EL (cell line): ENCODE data around the gene FBXL15.

Experiments used
- DNase-seq: peaks from one replicate; pipeline ENCODE4 v3.0.0-alpha.2; 2016

Gene FBXL15, protein sequence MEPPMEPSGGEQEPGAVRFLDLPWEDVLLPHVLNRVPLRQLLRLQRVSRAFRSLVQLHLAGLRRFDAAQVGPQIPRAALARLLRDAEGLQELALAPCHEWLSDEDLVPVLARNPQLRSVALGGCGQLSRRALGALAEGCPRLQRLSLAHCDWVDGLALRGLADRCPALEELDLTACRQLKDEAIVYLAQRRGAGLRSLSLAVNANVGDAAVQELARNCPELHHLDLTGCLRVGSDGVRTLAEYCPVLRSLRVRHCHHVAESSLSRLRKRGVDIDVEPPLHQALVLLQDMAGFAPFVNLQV

DNA sequence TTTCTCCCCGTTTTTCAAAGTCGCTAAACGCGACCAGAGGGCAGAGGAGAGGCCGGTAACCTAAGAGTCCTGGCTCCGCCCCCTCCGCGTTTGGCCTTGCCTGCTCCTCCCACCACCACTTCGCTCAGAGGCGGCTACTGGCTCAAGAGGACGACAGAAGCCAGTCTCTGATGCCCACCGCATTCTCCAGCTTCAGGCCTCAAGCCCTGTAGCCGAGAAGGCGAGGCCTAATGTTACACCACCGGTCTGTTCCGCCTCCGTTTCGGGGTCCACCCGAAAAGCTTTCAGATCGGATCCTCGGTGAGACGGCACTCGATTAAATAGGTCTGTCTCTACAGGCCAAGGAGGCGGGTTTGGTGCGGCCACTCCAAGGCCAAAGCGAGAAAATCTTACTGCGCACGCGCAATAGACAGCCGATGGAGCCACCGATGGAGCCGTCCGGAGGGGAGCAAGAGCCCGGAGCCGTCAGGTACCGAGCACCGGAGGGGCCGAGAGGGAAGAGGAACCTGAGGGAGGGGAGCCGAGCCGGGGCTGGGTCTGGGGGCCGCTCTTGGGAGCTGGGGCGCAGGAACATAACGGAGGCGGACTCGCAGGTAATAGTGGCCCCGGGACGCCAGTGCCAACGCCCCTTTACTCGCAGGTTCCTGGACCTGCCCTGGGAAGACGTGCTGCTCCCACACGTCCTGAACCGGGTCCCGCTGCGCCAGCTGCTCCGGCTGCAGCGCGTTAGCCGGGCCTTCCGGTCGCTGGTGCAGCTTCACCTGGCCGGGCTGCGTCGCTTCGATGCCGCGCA lies at the start of gene FBXL15:
FBXL15 (plus strand) TSS at position 123 of the 793 bp plus-strand sequence; CDS start at position 417, 294 bp downstream.
- peak; percentile 97 for DNase-seq

DNA sequence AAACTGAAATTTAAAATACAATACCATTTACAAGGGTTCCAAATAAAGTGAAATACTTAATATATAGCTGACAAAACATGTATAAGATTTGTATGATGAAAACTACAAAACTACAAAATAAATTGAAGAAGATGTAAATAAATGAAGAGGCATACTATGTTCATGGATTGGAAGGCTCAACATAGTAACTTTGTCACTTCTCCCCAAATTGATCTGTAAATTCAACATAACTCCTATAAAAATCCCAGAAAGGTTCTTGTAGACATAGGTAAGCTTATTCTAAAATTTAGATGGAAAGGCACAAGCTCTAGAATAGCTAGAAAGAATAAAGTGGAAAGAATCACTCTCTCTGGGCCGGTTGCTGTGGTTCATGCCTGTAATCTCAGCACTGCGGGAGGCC lies 49.3 kb upstream of the FBXL15 start:
- no peak for DNase-seq

DNA sequence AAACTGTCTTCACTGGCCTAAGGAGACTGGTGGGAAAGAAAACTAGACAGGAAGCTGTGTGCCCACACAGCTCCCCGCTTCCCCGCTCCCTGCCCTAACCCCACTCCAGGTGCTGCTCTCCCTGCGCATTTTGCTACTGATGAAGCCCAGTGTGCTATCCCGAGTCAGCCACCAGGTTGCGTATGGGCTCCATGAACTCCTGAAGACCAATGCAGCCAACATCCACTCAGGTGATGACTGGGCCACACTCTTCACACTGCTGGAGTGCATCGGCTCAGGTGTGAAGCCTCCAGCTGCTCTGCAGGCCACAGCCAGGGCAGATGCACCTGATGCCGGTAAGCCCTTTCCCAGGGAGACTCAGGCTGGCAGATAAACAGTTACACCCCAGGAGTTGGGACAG lies 45.4 kb upstream of the FBXL15 start:
- no peak for DNase-seq

DNA sequence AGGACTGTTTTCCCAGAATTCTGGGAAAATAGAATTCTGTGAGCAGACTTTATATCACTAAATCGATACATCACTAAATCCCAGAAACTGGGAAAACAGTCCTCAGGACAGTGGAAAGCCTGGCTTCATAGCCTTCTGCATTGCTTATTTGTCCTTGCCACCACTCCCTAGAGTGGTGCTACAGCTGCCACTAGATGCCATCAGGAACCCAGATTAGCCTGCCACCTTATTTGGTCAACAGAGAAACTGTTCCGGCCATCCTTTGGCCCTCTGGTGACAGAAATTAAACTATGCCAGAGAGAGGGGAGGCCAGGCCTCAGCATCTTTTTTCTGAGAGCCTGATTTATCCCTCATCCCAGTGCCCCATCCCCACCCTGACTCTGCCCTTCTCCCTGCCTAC lies 44.8 kb upstream of the FBXL15 start:
- DNase-seq, result no peak

DNA sequence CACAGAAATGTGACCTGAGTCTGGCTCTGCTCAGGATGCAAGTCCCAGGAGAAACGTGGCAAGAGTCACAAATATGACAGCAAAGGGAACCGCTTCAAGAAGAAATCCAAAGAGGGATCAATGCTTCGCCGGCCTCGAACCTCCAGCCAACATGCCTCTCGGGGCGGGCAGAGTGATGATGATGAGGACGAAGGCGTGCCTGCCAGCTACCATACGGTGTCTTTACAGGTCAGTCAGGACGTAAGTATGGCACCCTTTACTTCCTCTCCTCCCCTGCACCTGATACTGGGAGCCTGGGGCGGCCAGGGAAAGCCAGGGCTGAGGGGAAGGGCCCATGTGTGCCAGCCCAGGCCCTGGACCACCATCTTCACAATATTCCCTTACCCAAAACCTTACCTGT lies 43.7 kb upstream of the FBXL15 start:
- DNase-seq, result no peak

DNA sequence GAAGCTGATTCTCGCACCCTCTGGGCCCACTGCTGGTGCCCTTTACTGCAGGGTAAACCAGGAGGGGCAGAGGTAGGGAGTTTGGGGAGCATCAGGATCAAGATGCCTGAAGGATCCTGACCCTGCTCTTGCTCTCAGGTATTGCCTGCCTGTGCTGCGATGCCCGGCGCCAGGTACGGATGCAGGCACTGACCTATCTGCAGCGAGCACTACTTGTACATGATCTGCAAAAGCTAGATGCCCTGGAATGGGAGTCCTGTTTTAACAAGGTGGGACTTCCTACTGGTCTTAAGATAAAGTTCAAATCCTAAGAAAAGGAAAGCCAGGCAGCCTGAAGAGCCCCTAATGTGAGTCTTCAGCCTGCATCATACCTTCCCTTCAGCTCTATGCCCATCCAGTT lies 41.3 kb upstream of the FBXL15 start:
- DNase-seq, result no peak

DNA sequence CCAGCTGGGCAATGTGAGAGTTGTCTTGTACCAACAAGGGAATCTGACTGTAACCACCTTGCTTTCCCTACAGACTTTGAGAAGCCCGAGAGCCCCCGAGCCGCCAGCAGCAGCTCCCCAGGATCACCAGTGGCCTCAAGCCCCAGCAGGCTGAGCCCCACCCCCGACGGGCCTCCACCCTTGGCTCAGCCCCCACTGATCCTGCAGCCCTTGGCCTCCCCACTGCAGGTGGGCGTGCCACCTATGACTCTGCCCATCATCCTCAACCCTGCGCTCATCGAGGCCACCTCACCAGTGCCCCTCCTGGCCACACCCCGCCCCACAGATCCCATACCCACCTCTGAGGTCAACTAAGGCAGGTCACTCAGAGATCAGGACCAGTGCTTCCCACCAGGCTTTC lies 38.7 kb upstream of the FBXL15 start:
- no peak for DNase-seq

DNA sequence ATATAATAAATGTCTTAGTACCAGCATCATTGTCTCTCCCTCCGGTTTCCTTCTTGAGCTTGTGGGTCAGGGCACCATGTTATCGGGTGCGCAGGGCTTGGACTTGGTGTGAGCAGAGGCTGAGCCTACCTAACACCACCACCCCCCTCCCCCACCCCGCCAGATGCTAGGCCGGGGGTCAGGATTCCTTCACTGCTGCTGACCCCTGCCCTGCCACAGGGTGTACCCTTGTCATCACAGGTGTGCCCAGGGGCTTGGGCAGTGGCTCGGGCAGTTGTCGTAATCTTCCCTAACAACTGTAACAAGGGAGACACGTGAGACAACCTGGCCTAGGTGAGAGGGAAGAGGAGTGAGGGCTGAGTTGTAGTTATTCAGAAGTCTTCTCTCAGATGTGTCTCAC lies 37.8 kb upstream of the FBXL15 start:
- DNase-seq, result no peak

DNA sequence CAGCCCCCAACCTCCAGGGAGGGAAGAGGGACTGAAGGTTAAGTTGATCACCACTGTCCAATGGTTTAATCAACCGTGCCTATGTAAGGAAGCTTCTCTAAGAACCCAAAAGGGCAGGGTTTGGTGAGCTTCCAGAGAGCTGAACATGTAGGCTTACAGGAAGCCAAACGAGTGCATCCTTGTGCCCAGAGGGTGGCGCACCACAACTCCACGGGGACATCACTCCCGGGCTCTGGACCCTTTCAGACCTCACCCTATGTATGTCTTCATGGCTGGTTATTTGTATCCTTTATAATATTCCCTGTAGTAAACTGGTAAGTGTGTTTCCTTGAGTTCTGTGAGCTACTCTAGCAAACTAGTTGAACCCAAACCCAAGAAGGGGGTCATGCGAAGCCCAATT lies 36.6 kb upstream of the FBXL15 start:
- DNase-seq, result no peak

DNA sequence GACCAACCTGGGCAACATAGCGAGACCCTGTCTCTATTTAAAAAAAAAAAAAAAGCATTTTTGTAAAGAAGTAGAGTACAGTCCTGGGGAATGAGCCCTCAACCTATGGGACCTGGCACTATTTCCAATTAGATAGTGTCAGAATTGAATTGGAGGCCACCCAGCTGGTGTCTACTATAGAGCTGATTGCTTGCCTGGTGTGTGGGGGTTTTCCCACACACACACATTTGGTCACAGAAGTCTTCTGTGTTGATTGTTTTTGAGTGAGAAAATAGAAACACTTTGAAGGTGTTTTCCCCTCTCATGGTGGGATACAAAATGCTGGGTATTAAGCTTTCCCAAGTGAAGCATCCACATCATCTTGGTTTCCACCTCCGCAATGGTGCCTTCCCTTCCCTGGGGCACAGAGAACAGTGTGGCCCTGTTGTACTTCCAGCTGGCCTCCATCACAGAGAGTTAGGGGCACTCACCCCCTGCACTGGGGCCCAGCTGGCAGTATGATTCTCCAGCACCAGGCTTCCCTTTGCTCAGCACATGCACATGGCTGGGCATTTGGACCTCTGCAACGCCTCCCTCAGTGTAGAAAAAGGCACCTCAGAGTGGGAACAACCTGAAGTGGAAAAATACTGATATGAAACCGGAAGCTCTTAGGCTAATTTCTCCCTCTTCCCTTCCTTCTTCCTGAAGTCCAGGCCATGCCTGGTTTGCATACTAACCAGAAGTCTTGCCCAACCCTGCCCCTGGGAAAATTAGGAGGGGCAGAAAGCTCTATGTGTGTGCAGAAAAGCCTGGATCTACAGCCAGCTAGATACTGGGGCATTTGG lies 35.8 kb upstream of the FBXL15 start:
- no peak for DNase-seq

DNA sequence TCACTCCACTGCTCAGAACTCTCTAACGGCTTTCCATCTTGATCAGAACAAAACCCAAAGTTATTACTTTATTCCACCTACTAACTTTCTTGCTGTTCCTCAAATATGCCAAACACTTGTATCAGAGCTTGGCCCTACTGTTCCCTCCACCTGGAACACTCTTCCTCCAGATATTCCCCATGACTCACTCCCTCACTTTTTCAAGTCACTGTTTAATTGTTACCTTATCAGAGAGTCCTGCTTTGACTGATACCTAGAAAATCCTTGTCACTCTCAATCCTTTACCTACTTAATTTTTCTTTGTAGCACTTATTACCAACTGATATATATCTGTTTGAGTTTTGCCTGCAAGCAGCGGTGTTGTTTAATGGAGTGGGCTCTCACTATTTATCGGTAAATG lies 30.7 kb upstream of the FBXL15 start:
- DNase-seq, result no peak

DNA sequence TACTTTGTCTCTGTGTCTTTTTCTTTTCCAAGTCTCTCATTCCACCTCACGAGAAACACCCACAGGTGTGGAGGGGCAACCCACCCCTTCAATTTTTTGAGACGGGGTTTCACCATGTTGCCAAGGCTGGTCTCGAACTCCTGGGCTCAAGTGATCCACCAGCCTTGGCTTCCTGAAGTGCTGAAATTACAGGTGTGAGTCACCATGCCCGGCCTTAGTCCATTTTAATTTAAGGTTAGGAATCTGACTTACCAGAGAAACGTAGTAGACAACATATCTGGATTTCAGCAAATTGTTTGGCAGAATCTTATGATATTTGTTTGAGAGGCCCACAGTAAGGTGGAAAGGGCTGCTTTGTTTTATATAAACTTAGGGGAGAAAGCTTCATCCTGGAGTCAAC lies 28.3 kb upstream of the FBXL15 start:
- no peak for DNase-seq

DNA sequence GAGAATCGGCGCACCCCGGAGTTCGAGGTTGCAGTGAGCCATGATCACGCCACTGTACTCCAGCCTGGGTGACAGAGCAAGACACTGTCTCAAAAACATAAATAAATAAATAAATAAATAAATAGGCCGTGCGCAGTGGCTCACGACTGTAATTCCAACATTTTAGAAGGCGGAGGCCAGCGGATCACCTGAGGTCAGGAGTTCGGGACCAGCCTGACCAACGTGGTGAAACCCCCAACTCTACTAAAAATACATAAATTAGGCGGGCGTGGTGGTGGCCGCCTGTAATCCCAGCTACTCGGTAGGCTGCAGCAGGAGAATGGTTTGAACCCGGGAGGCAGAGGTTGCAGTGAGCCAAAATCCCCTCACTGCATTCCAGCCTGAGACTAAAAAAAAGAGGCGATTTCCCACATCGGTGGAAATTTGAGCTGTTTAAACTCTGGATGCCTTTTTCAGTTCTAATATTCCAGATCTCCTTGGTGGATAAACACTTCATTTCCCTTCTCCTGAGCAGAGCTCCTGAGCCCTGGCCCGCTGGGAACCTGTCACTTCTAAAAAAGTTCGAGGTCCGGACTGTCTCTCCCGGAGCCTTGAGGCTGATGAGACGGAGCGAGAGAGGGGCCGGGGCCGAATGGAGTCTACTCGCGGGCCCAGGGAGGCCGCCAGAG lies 27.1 kb upstream of the FBXL15 start:
- DNase-seq, result no peak

DNA sequence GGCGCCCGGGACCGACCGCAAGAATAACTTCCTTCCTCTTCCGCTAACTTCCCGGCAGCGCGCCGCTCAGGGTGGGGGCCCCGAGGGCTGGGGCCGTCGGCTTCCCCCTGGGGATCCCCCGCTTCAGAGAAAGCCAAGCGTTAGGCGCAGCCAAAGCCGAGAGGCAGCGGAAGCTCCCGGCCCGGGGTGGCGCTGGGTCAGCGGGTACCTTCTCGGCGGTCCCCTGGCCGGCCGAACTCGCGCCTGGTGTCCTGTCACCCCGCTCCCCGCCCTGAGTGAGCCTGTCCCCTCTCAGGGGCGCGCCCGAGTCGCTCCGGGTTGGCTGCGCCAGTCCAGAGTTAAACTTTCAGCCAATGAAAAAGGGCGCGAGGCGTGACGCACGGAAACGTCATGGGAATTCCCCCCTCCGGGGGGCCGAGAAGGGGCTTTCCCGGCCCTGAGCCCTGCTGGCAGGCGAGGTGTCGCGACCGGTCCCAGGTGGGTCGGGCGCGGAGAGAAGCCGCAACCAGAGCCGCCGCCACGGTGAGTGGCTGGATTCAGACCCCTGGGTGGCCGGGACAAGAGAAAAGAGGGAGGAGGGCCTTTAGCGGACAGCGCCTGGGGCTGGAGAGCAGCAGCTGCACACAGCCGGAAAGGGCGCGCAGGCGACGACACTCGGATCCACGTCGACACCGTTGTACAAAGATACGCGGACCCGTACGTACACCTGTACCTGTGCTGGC lies 26.4 kb upstream of the FBXL15 start:
- DNase-seq, result peak; percentile 95

DNA sequence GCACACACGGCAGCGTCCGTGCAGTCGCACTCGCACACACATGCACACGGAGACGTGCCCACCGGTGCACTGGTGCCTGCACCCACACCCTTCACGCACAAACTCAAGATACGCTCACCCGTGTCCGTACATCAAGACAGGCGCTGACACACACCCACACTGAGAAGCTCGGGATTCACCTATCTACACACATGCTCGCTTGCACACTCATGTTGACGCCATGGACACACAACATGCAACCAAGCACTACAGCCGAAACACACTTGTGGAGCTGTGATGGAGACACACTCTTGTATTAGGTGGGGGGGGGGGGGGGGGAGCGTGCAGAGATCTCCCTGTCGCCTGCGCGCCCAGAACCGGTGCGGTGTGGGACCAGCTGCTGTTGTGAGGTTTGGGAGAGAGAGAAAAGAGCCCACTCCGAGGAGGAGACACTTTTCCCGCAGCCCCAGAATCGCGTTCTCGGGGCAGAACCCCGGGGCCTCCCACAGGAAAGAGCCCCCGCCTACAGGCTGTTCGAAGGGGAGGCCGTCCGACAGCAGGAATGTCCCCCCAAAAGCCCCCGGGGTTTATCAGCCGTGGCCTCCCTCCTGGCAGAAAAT lies 25.7 kb upstream of the FBXL15 start:
- peak; percentile 52 for DNase-seq

DNA sequence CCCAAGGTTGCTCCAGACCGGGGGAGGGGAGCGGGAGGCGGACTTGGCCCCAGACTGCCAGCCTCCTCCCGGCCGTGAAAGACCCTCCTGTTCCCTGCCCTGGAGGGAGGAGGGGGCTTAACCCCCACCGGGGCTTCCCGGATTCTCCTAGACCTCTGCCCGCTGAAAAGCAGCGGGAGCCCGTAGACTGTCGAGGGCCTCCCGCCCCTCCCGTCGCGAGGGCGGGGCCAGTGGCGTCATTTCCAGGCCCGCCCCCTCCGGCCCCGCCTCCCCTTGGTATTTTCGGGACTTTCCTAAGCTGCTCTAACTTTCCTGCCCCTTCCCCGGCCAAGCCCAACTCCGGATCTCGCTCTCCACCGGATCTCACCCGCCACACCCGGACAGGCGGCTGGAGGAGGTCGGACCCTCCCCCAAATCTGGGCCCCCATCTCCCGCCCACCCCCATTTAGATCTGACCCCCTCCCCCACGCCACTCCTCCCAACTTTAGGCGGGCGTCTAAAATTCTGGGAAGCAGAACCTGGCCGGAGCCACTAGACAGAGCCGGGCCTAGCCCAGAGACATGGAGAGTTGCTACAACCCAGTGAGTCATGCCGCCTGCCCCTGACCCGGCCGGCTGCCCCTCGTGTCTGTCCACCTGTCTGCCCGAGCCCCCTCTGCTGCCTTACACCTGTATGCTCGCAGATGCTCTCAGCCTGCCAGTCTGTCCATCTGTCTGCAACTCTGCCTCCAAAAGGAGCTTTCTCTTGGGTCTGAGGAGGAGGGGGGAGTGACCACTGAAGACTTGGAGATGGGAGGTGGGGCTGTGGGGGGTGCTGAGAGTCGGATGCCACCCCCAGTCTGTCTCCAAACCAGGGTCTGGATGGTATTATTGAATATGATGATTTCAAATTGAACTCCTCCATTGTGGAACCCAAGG lies 25.0 kb upstream of the FBXL15 start, which contains the start of gene NFKB2:
NFKB2 (plus strand) TSS at position 306 of the 917 bp plus-strand sequence; CDS start at position 561, 255 bp downstream.
- DNase-seq, result peak; percentile 91

DNA sequence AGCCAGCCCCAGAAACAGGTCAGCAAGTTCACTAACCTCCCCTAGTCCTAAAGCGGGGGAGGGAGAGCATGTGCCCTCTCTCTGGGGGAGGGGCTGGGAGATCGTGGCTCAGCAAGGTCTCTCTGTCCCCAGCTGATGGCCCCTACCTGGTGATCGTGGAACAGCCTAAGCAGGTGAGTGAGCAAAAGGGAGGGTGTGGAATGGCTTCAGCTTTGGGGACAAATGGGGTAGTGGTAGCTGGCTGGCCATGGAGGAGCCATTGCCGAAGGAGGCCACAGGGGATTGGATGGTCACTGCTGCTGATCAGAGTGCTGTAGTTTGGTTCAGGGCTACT lies 24.4 kb upstream of the FBXL15 start:
- no peak for DNase-seq

DNA sequence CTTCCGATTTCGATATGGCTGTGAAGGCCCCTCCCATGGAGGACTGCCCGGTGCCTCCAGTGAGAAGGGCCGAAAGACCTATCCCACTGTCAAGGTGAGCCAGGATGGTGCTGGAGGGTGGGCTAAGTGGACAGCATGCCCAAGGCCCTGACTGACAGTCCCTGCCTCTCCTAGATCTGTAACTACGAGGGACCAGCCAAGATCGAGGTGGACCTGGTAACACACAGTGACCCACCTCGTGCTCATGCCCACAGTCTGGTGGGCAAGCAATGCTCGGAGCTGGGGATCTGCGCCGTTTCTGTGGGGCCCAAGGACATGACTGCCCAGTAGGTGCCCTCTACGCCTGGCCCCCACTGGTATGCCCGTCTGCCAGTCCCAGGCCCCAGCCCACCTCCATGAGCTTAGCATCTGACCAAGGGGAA lies 23.9 kb upstream of the FBXL15 start:
- DNase-seq, result no peak

DNA sequence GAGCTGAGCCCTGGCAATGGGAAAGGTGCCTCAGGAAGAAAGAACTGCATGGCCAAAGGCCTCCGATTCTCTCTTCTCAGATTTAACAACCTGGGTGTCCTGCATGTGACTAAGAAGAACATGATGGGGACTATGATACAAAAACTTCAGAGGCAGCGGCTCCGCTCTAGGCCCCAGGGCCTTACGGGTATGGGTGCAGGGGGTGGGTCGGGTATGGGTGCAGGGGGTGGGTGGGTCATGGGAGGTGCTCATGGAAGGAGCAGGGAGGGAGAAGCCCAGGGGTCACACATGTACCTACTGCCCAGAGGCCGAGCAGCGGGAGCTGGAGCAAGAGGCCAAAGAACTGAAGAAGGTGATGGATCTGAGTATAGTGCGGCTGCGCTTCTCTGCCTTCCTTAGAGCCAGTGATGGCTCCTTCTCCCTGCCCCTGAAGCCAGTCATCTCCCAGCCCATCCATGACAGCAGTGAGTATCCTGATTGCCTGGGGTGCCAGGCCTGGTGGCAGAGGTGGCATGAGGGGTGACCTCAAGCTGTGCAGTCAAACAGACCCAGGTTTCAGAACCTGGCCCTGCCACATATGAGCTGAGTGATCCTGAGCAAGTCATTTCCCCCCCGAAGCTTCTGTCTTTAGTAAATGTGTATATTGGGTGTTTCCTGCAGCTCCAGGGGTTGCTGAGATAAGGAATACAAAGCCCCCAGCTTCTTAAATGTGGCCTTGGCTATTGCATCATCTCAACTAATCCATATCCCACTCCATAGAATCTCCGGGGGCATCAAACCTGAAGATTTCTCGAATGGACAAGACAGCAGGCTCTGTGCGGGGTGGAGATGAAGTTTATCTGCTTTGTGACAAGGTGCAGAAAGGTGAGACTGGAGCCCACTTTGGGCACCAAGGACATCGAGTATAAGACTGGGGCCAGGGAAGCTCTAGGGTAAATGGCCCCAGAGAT lies 23.1 kb upstream of the FBXL15 start:
- DNase-seq, result no peak
